Raji (cell line): ENCODE measurements around the gene ZBBX.

Experiments used
- POLR2A ChIP-seq: IDR thresholded peaks from 2 replicates; pipeline ENCODE4 v1.6.1; 2011; ENCODE audit warnings: low read depth, low read length, control low read depth; ENCODE audit not compliant: insufficient read depth

ZBBX gene

GRCh38 chr3:167380004-167380689 is at the start of gene ZBBX:
Gene ZBBX, minus strand, starts transcription at chr3:167380297. Its CDS starts 7,396 bp downstream, at chr3:167372901.
- no peak for TF ChIP-seq POLR2A

DNA sequence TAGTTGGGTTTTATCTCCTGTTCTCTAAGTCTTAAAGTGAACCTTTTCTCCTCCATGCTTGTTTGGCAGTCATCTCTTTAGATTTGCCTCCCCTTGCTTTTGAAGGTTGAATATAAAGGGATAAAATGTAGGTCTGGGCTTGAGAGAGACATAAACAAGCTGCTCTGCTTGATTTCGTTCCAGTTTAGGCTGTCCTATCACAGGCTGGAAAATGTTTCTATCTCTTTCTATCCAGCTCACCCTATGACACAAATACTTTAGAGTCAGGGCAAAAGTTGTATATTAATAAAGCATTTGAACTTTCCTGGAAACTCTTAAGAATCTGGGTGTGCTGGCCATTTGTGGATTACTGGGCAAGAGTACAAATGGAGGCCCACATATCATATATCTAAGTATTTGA is 29.5 kb upstream of the ZBBX start:
- TF ChIP-seq POLR2A = no peak

DNA sequence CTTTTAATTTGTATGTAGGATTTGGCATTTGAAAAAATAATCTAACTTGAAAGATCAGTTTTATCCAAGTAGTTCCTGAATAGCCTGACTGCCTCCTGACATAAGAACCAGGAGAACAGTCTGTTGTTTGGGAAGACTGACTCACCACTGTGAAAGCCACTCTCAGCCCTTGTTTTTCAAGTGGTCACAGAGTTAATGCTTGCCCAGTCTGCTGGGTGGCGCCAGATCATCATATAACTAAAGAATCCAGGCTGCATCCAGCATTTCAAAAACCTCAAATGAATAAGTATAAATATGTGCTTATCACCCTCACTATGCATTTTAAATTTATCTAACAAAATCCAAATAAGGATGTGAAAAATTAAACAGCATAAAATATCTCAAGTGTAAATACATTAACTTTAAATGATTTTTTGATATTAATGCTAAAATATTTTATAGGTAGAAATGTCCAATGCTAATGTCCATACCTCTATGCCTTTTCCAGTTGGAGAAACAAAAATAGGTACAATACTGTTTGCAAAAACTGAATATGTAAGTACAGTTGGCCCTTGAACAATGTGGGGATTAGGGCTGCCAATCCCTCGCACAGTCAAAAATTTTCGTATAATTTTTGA is 26.9 kb upstream of the ZBBX start:
- no peak for TF ChIP-seq POLR2A

DNA sequence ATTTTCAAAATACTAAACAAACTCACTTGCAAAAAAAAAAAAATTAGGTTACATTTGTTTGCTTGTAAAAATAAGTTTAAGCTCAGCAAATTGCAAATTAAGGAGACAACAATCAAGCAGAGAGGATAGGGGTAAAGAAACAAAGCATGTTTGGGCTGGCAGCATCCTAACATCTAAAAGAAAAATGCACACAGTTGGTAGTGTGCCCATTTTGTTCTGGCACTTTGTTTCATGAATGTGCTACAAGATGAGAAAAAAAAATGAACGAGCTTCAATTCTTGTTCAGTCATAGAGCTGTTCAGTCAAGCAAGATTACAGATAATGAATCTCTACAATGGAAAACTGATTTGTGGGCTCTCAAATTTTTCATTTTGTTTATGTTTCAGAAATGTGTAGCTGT is 17.7 kb upstream of the ZBBX start:
- TF ChIP-seq POLR2A = no peak

- TF ChIP-seq POLR2A = no peak
Measured at GRCh38 chr3:167396075-167396474, 16.0 kb upstream of the ZBBX start.

GRCh38 chr3:167394003-167394402 is 13.9 kb upstream of the ZBBX start:
- TF ChIP-seq POLR2A = no peak

DNA sequence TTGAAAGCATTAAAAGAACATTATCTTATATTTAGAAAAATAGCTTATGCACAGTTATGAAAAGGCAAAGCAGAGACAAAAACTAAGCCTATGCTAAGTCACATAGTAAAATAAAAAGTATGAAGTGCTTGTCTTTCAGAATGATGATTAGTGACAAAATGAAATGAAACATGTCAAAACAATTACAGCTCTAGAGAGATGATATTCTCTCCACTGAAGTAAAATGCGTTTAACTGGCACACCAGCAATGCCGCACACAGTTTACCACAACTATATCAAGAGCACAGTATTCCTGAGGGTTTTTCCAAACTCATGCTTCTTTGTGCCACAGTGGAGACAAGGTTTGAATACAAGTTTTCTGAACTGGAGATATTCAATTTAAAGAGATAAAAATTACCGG is 2.1 kb upstream of the ZBBX start:
- no peak for TF ChIP-seq POLR2A

- TF ChIP-seq POLR2A = no peak
Measured at GRCh38 chr3:167375478-167375877, 4.6 kb downstream of the ZBBX start.

GRCh38 chr3:167372138-167372537 is 8.0 kb downstream of the ZBBX start:
- no peak for TF ChIP-seq POLR2A

DNA sequence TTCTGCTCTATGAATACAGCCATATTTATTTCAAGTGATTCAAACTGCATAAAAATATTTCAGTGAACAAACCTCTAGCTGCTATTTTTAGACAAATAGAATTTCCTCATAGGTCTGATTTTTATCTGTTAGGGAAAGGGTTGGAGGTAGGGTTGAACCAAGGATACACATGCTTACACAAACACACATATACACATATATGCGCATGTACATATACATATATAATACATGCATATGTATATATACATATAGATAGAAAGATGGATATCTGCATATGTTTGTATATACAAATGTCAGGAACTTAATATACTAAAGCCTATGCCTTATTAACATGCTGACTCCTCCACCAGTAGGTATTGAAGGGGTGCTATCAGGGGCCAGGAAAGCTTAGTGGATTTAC is 18.1 kb downstream of the ZBBX start:
- TF ChIP-seq POLR2A = no peak

- no peak for TF ChIP-seq POLR2A
Measured at GRCh38 chr3:167361306-167361705, 18.8 kb downstream of the ZBBX start.

GRCh38 chr3:167355446-167355845 is 24.7 kb downstream of the ZBBX start:
- no peak for TF ChIP-seq POLR2A

- TF ChIP-seq POLR2A = no peak
Measured at GRCh38 chr3:167354751-167355150, 25.3 kb downstream of the ZBBX start.

- no peak for TF ChIP-seq POLR2A
Measured at GRCh38 chr3:167350245-167350862, 29.7 kb downstream of the ZBBX start.

GRCh38 chr3:167346171-167346570 is 33.9 kb downstream of the ZBBX start:
- no peak for TF ChIP-seq POLR2A
